Mesenchymal stem cell (in vitro differentiated cells and primary cell): Measurements from ENCODE around the gene LITAF.

Experiments used
- DNase-seq: peaks from one replicate; pipeline ENCODE4 v3.0.0-alpha.2; 2013
- H2AFZ ChIP-seq: one replicate; pipeline ENCODE4 v1.6.1; 2013; ENCODE audit warnings: low read depth, mild to moderate bottlenecking, control low read depth, inconsistent platforms, low read length, moderate library complexity
- H2AK5ac ChIP-seq: 2 replicates; pipeline ENCODE4 v1.6.1; 2013; ENCODE audit warnings: low read length, moderate library complexity, mild to moderate bottlenecking, inconsistent platforms; ENCODE audit not compliant: severe bottlenecking
- H2BK120ac ChIP-seq: one replicate; pipeline ENCODE4 v1.6.1; 2013; ENCODE audit warnings: low read depth, mild to moderate bottlenecking, inconsistent platforms, low read length, moderate library complexity
- H2BK12ac ChIP-seq, 2 experiments: one replicate each; pipeline ENCODE4 v1.6.1; 2013; ENCODE audit warnings: inconsistent platforms in 2 of 2, low read length in 2 of 2, mild to moderate bottlenecking in 2 of 2, moderate library complexity in 2 of 2, control low read depth in 1 of 2
- H2BK15ac ChIP-seq: one replicate; pipeline ENCODE4 v1.6.1; 2013; ENCODE audit warnings: mild to moderate bottlenecking, low read depth, inconsistent platforms; ENCODE audit not compliant: poor library complexity, severe bottlenecking
- H2BK5ac ChIP-seq: 2 replicates; pipeline ENCODE4 v1.6.1; 2013; ENCODE audit warnings: low read depth, mild to moderate bottlenecking, low read length, control low read depth, inconsistent platforms; ENCODE audit not compliant: poor library complexity, severe bottlenecking
- H3K14ac ChIP-seq, 2 experiments: one replicate each; pipeline ENCODE4 v1.6.1; 2013; ENCODE audit warnings: inconsistent platforms in 2 of 2, low read length in 2 of 2, control low read depth in 1 of 2, mild to moderate bottlenecking in 1 of 2, moderate library complexity in 1 of 2
- H3K18ac ChIP-seq, 2 experiments: one replicate each; pipeline ENCODE4 v1.6.1; 2013; ENCODE audit warnings: inconsistent platforms in 2 of 2, low read length in 2 of 2, control low read depth in 1 of 2, low read depth in 1 of 2, mild to moderate bottlenecking in 1 of 2
- H3K23ac ChIP-seq, 2 experiments: one replicate each; pipeline ENCODE4 v1.6.1; 2013; ENCODE audit warnings: inconsistent platforms in 2 of 2, low read length in 2 of 2, mild to moderate bottlenecking in 2 of 2, moderate library complexity in 2 of 2, control low read depth in 1 of 2
- H3K27ac ChIP-seq: 2 replicates; pipeline ENCODE4 v1.5.1; 2013; ENCODE audit warnings: mild to moderate bottlenecking, moderate library complexity, low read length, control low read depth, inconsistent platforms; ENCODE audit not compliant: poor library complexity, severe bottlenecking
- H3K27me3 ChIP-seq, 2 experiments: 2 replicates each; pipeline versions ENCODE4 v1.6.1 to v1.7.0; 2013; ENCODE audit warnings: low read length in 2 of 2, mild to moderate bottlenecking in 2 of 2, moderate library complexity in 2 of 2, control low read depth in 1 of 2, inconsistent platforms in 1 of 2; ENCODE audit not compliant: control insufficient read depth in 1 of 2, insufficient read depth in 1 of 2
- H3K36me3 ChIP-seq, 2 experiments: 2 replicates each; pipeline versions ENCODE4 v1.6.1 to v1.7.0; 2013; ENCODE audit warnings: low read length in 2 of 2, control low read depth in 1 of 2, inconsistent platforms in 1 of 2, low read depth in 1 of 2, mild to moderate bottlenecking in 1 of 2; ENCODE audit not compliant: insufficient read depth in 2 of 2, control insufficient read depth in 1 of 2
- H3K4ac ChIP-seq, 2 experiments: one replicate each; pipeline ENCODE4 v1.6.1; 2013; ENCODE audit warnings: inconsistent platforms in 2 of 2, low read length in 2 of 2, mild to moderate bottlenecking in 2 of 2, moderate library complexity in 2 of 2, control low read depth in 1 of 2, low read depth in 1 of 2
- H3K4me1 ChIP-seq: 2 replicates; pipeline ENCODE4 v1.6.1; 2013; ENCODE audit warnings: low read depth, low read length, control low read depth; ENCODE audit not compliant: control insufficient read depth, insufficient read depth
- H3K4me2 ChIP-seq: 2 replicates; pipeline ENCODE4 v1.6.1; 2013; ENCODE audit warnings: low read length, mild to moderate bottlenecking, inconsistent platforms; ENCODE audit not compliant: poor library complexity, severe bottlenecking
- H3K4me3 ChIP-seq, 2 experiments: 2 replicates each; pipeline versions ENCODE4 v1.5.1 to v1.7.0; 2013; ENCODE audit warnings: low read length in 2 of 2, mild to moderate bottlenecking in 2 of 2, control low read depth in 1 of 2, low read depth in 1 of 2; ENCODE audit not compliant: insufficient read depth in 1 of 2
- H3K79me1 ChIP-seq: replicated peaks from 2 replicates; pipeline ENCODE4 v1.6.1; 2013; ENCODE audit warnings: mild to moderate bottlenecking, control low read depth, low read length, inconsistent platforms; ENCODE audit not compliant: poor library complexity, severe bottlenecking
- H3K9ac ChIP-seq: 2 replicates; pipeline ENCODE4 v1.7.0; 2013; ENCODE audit warnings: mild to moderate bottlenecking, low read length, moderate library complexity
- H3K9me3 ChIP-seq: 2 replicates; pipeline ENCODE4 v1.7.0; 2013; ENCODE audit warnings: mild to moderate bottlenecking, low read length; ENCODE audit not compliant: control insufficient read depth
- H4K8ac ChIP-seq: one replicate; pipeline ENCODE4 v1.6.1; 2013; ENCODE audit warnings: inconsistent platforms, mild to moderate bottlenecking, low read length, moderate library complexity
- H4K91ac ChIP-seq: one replicate; pipeline ENCODE4 v1.6.1; 2013; ENCODE audit warnings: mild to moderate bottlenecking, low read length, inconsistent platforms
- WGBS: methylation state at CpG from one replicate; pipeline ENCODE4 v1.1.7; 2013; ENCODE audit warnings: mixed read lengths; 5-methylcytosine and 5-hydroxymethylcytosine counted together

Gene LITAF

DNA sequence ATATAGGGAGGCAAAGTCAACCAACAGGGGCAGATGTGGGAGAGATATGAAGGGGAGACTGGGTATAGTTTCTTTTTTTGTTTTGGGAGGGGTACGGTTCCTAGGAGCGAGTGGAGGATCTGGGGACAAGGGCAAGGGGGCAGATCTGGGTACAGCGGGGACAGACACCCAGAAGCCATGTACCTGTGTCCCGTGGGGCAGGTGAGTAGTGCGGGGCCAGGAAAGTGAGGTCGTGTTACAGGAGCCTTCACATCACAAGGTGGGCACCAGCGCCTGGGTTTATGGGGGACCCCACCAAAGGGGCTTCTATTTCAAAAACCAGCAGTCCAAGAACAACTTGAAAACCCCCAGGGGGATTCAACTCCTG, 11.5 kb downstream of the LITAF start:
- Histone ChIP-seq H3K79me1 (peaks cover 25% of the 10 kb centered on the region), H4K91ac (no peak overlapping the region), H3K14ac (no peak overlapping the region), H2BK5ac (no peak overlapping the region), H3K18ac (no peak overlapping the region), H2BK15ac (no peak overlapping the region), H2BK12ac (no peak overlapping the region), H3K27me3 (no peaks in the 10 kb centered on the region), H3K4me2 (no peak overlapping the region), H3K36me3 (peaks cover 0 to 16% of the 10 kb centered on the region in 2 experiments), H3K4me3 (no peak overlapping the region), H2BK120ac (no peak overlapping the region), H2AFZ (no peak overlapping the region), H3K4me1 (peaks cover 10% of the 10 kb centered on the region), H3K23ac (no peak overlapping the region), H2AK5ac (no peak overlapping the region), H4K8ac (no peak overlapping the region), H3K9me3 (no peaks in the 10 kb centered on the region), H3K27ac (no peak overlapping the region), H3K4ac (no peak overlapping the region), H3K9ac (no peak overlapping the region)
- no peak for DNase-seq
- 100% methylated on average over 7 of the region's 7 CpGs for WGBS

DNA sequence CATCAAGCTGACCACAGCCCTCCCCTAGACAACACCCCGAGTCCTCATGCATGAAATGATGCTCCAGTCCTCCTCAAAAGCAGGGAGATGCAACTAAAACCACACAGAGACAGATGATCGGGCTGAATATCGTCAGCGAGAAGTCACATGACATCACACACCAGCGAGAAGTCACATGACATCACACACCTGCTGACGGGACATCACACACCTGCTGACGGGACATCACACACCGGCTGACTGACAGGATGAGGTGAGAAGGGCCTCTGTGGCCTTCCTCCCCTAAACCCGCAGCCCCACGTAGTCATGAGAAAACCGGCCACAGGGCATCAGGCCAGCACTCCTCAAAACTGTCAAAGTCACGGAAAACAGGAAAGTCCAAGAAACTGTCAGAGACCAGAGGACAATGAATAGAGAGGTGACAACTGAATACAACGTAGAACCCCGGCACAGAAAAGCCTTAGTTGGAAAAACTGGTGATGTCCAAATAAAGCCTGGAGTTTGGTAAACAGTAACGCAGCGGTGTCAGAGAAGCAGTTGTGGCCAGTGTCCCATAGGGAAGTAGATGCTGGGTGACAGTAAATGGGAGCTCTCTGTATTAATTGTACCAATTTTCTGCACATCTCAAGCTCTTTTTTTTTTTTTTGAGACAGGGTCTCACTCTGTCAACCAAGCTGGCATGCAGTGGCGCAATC, 14.3 kb downstream of the LITAF start:
- Histone ChIP-seq H3K79me1 (peaks cover 31% of the 10 kb centered on the region), H3K27me3 (no peaks in the 10 kb centered on the region), H2BK120ac (no peak overlapping the region), H3K4me3 (no peak overlapping the region), H2BK12ac (no peak overlapping the region), H2BK15ac (no peak overlapping the region), H3K23ac (no peak overlapping the region), H3K18ac (no peak overlapping the region), H3K4me1 (peaks cover 10% of the 10 kb centered on the region), H3K9ac (no peak overlapping the region), H4K8ac (no peak overlapping the region), H3K9me3 (no peaks in the 10 kb centered on the region), H3K14ac (no peak overlapping the region), H3K36me3 (peaks cover 0 to 20% of the 10 kb centered on the region in 2 experiments), H2BK5ac (no peak overlapping the region), H3K27ac (no peak overlapping the region), H2AFZ (no peak overlapping the region), H3K4me2 (no peak overlapping the region), H4K91ac (no peak overlapping the region), H2AK5ac (no peak overlapping the region), H3K4ac (no peak overlapping the region)
- 84% methylated on average over 16 of the region's 17 CpGs for WGBS
- no peak for DNase-seq

DNA sequence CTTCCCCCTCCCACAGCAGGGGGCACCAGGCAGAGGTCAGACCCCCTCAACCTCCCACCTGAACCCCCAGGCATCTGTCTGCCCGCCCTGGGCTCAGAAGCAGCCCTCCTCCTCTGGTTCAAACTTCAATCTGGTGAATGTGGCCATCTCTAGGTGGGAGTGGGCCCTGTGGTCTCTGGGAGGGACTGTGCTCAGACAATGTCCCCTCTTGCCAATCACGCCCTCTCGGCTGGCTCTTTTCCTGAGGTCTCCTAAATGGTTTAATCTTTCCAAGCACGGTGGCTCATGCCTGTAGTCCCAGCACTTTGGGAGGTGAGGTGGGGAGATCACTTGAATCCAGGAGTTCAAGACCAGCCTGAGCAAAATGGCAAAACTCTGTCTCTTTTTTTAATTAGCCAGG, 15.2 kb downstream of the LITAF start:
- Histone ChIP-seq H2BK15ac (no peak overlapping the region), H2BK12ac (no peak overlapping the region), H3K27me3 (no peaks in the 10 kb centered on the region), H3K4me2 (no peak overlapping the region), H4K8ac (no peak overlapping the region), H3K14ac (no peak overlapping the region), H2BK5ac (no peak overlapping the region), H3K27ac (no peak overlapping the region), H3K9ac (no peak overlapping the region), H3K36me3 (peaks cover 0 to 23% of the 10 kb centered on the region in 2 experiments), H2BK120ac (no peak overlapping the region), H3K4ac (no peak overlapping the region), H2AK5ac (no peak overlapping the region), H3K79me1 (peaks cover 34% of the 10 kb centered on the region), H4K91ac (no peak overlapping the region), H3K4me1 (peaks cover 6% of the 10 kb centered on the region), H3K4me3 (no peak overlapping the region), H3K9me3 (no peaks in the 10 kb centered on the region), H2AFZ (no peak overlapping the region), H3K18ac (no peak overlapping the region), H3K23ac (no peak overlapping the region)
- no peak for DNase-seq
- WGBS, result 93% methylated on average over 4 of the region's 4 CpGs

- no peak overlapping the region for H3K4me3 ChIP-seq
- H3K9ac ChIP-seq, result no peak overlapping the region
- no peak overlapping the region for H2BK12ac ChIP-seq
- H3K23ac ChIP-seq, result no peak overlapping the region
- H3K27ac ChIP-seq, result no peak overlapping the region
- H3K79me1 ChIP-seq, result peaks cover 32% of the 10 kb centered on the region
- no peaks in the 10 kb centered on the region for H3K9me3 ChIP-seq
- H3K36me3 ChIP-seq, result peaks cover 0 to 20% of the 10 kb centered on the region in 2 experiments
- no peak overlapping the region for H2AK5ac ChIP-seq
- no peak overlapping the region for H2BK15ac ChIP-seq
- DNase-seq, result no peak
- no peak overlapping the region for H3K18ac ChIP-seq
- no peak overlapping the region for H2AFZ ChIP-seq
- H4K8ac ChIP-seq, result no peak overlapping the region
- no peak overlapping the region for H3K4me2 ChIP-seq
- no peak overlapping the region for H3K14ac ChIP-seq
- H3K4ac ChIP-seq, result no peak overlapping the region
- H2BK120ac ChIP-seq, result no peak overlapping the region
- peaks cover 5% of the 10 kb centered on the region for H3K4me1 ChIP-seq
- no peak overlapping the region for H2BK5ac ChIP-seq
- WGBS, result 63% methylated on average over 5 of the region's 5 CpGs
- no peak overlapping the region for H4K91ac ChIP-seq
- no peaks in the 10 kb centered on the region for H3K27me3 ChIP-seq
These were observed 15.9 kb downstream of the LITAF start for GRCh38 chr16:11570806-11571205.
